CD14-positive monocyte (primary cell): Measurements from ENCODE around the gene ANO4. TPM values are rescaled to one million over a fixed set of nuclear protein-coding genes. Genes with fewer than 3 reads are reported as not detected.

ENCODE experiments used
- DNase-seq, 3 donors: peaks; one replicate each; pipeline ENCODE4 v3.0.0-alpha.2; 2011 to 2022
- H2AFZ ChIP-seq: 2 replicates; pipeline ENCODE4 v1.6.0; 2012; ENCODE audit warnings: mild to moderate bottlenecking, low read depth, low read length, inconsistent platforms; ENCODE audit not compliant: insufficient read depth, poor library complexity, severe bottlenecking
- H3K27ac ChIP-seq, 2 donors: 1 replicate in 1 of 2; 2 replicates in 1 of 2; pipeline ENCODE4 v1.5.1; 2012 to 2013; ENCODE audit warnings: low read length in 2 of 2, control low read depth in 1 of 2, inconsistent platforms in 1 of 2, low read depth in 1 of 2, mild to moderate bottlenecking in 1 of 2
- H3K27me3 ChIP-seq, 2 donors: one replicate each; pipeline versions ENCODE4 v1.6.0 to v1.6.1; 2011 to 2013; ENCODE audit warnings: low read length in 2 of 2; ENCODE audit not compliant: control insufficient read depth in 2 of 2, insufficient read depth in 2 of 2
- H3K36me3 ChIP-seq, 2 donors: replicated peaks in 1 of 2; 1 replicate in 1 of 2; 2 replicates in 1 of 2; pipeline versions ENCODE4 v1.5.1 to v1.6.1; 2012 to 2013; ENCODE audit warnings: low read length in 2 of 2, control low read depth in 1 of 2, inconsistent platforms in 1 of 2, mild to moderate bottlenecking in 1 of 2; ENCODE audit not compliant: insufficient read depth in 2 of 2, control insufficient read depth in 1 of 2
- H3K4me1 ChIP-seq, 2 donors: 1 replicate in 1 of 2; 2 replicates in 1 of 2; pipeline versions ENCODE4 v1.5.1 to v1.6.1; 2012 to 2013; ENCODE audit warnings: low read length in 2 of 2, control low read depth in 1 of 2, inconsistent platforms in 1 of 2, mild to moderate bottlenecking in 1 of 2, moderate library complexity in 1 of 2; ENCODE audit not compliant: insufficient read depth in 2 of 2, control insufficient read depth in 1 of 2
- H3K4me2 ChIP-seq: replicated peaks from 2 replicates; pipeline ENCODE3; 2012; ENCODE audit warnings: low read length, moderate library complexity, mild to moderate bottlenecking; ENCODE audit not compliant: poor library complexity, severe bottlenecking; ENCODE audit errors: extremely low read depth
- H3K4me3 ChIP-seq, 3 experiments: fragments of 200-600 bp in 1 of 3; sonication (generic) in 1 of 3; replicated peaks in 1 of 3; 1 replicate in 2 of 3; 2 replicates in 1 of 3; pipeline ENCODE4 v1.5.1; 2011 to 2013; ENCODE audit warnings: low read length in 3 of 3, mild to moderate bottlenecking in 3 of 3, control low read depth in 2 of 3, low read depth in 2 of 3, inconsistent platforms in 1 of 3, moderate library complexity in 1 of 3
- H3K79me2 ChIP-seq: 2 replicates; pipeline ENCODE4 v1.6.0; 2012; ENCODE audit warnings: mild to moderate bottlenecking, control low read depth, inconsistent platforms, low read length, moderate library complexity; ENCODE audit not compliant: insufficient read depth
- H3K9ac ChIP-seq: 2 replicates; pipeline ENCODE4 v1.6.0; 2017; ENCODE audit warnings: low read length, mild to moderate bottlenecking; ENCODE audit not compliant: insufficient read depth, poor library complexity, severe bottlenecking
- H3K9me3 ChIP-seq, 2 donors: replicated peaks in 1 of 2; 1 replicate in 1 of 2; 2 replicates in 1 of 2; pipeline versions ENCODE4 v1.5.1 to v1.6.1; 2012 to 2013; ENCODE audit warnings: low read length in 2 of 2, control low read depth in 1 of 2; ENCODE audit not compliant: control insufficient read depth in 1 of 2, insufficient read depth in 1 of 2
- H4K20me1 ChIP-seq: 2 replicates; pipeline ENCODE4 v1.6.0; 2012; ENCODE audit warnings: mild to moderate bottlenecking, low read length, control low read depth, moderate library complexity; ENCODE audit not compliant: insufficient read depth
- H3K27ac Mint-ChIP-seq, 7 donors: one replicate each; pipeline ENCODE4 v1.8.0; 2020; ENCODE audit warnings: mild to moderate bottlenecking in 7 of 7, mixed read lengths in 7 of 7, moderate library complexity in 6 of 7, inconsistent platforms in 2 of 7
- H3K27me3 Mint-ChIP-seq, 3 donors: one replicate each; pipeline ENCODE4 v1.8.0; 2021 to 2022; ENCODE audit warnings: low read depth in 3 of 3, mild to moderate bottlenecking in 3 of 3, mixed read lengths in 3 of 3, moderate library complexity in 3 of 3, inconsistent platforms in 1 of 3
- H3K36me3 Mint-ChIP-seq, 2 donors: one replicate each; pipeline ENCODE4 v1.8.0; 2020; ENCODE audit warnings: mixed read lengths in 2 of 2, inconsistent platforms in 1 of 2, mild to moderate bottlenecking in 1 of 2
- H3K4me1 Mint-ChIP-seq: one replicate; pipeline ENCODE4 v1.8.0; 2020; ENCODE audit warnings: mild to moderate bottlenecking, mixed read lengths
- H3K4me3 Mint-ChIP-seq, 2 donors: one replicate each; pipeline ENCODE4 v1.8.0; 2020; ENCODE audit warnings: mild to moderate bottlenecking in 2 of 2, mixed read lengths in 2 of 2, moderate library complexity in 1 of 2
- H3K9me3 Mint-ChIP-seq, 7 donors: one replicate each; pipeline ENCODE4 v1.8.0; 2020 to 2022; ENCODE audit warnings: mixed read lengths in 7 of 7, mild to moderate bottlenecking in 6 of 7, moderate library complexity in 6 of 7, inconsistent platforms in 2 of 7
- CTCF ChIP-seq: fragments of 200-600 bp; IDR thresholded peaks from one replicate; pipeline ENCODE4 v1.8.0; 2022; ENCODE audit warnings: antibody characterized with exemption, mild to moderate bottlenecking
- WGBS: methylation state at CpG from one replicate; pipeline ENCODE4 v1.1.5; 2013; ENCODE audit warnings: missing lambda C conversion rate; ENCODE audit not compliant: insufficient coverage; 5-methylcytosine and 5-hydroxymethylcytosine counted together
- intact Hi-C, 2 donors: fragments of 100-400 bp; cut with micrococcal nuclease; formaldehyde crosslinking; loops; one replicate each; pipeline versions ENCODE4 v1.15.0 to v1.15.1; 2023
- polyA plus RNA-seq, 3 donors: library from polyadenylated mRNA; depleted of rRNA in 1 of 3; unstranded in 2 of 3; stranded (reverse) in 1 of 3; fragments of 300-500 nt in 2 of 3; fragments of >200 nt in 1 of 3; fragmentation: Illumina TruSeq in 2 of 3; gene quantifications; 1 replicate in 2 of 3; 2 replicates in 1 of 3; pipeline ENCODE4 v1.2.3, GENCODE V29; 2012 to 2021

Gene ANO4
- polyA plus RNA-seq, 3 donors: not detected

- WGBS: no CpG with 5 or more reads among the region's 1 CpG
- Histone ChIP-seq H3K27me3 (no peaks in the 10 kb centered on the region), H3K4me1 (no peaks in the 10 kb centered on the region), H3K4me2 (no peak overlapping the region), H3K36me3 (no peaks in the 10 kb centered on the region), H3K9me3 (peaks cover 0 to 11% of the 10 kb centered on the region in 2 donors), H3K9ac (no peak overlapping the region), H4K20me1 (no peaks in the 10 kb centered on the region), H3K4me3 (no peak overlapping the region), H3K27ac (no peak overlapping the region), H2AFZ (no peak overlapping the region), H3K79me2 (no peaks in the 10 kb centered on the region)
- intact Hi-C loops: no loop called here
- TF ChIP-seq CTCF: no peak
- Mint-ChIP-seq H3K36me3 (no peaks in the 10 kb centered on the region), H3K4me1 (no peaks in the 10 kb centered on the region), H3K4me3 (no peak overlapping the region), H3K9me3 (peaks cover under 1 to 9% (median 5%) of the 10 kb centered on the region in 7 donors), H3K27ac (no peak overlapping the region), H3K27me3 (peaks cover 0 to 5% (median under 1%) of the 10 kb centered on the region in 3 donors)
- DNase-seq: no peak
These were observed 76.7 kb downstream of the ANO4 start for GRCh38 chr12:100871195-100871734.

GRCh38 chr12:100875156-100875555 lies 80.6 kb downstream of the ANO4 start:
- no peak for DNase-seq
- no peaks in the 10 kb centered on the region for H3K4me1 ChIP-seq
- TF ChIP-seq CTCF: no peak
- Mint-ChIP-seq H3K4me3 (no peak overlapping the region), H3K27me3 (peaks cover 0 to 3% (median 2%) of the 10 kb centered on the region in 3 donors), H3K36me3 (no peaks in the 10 kb centered on the region), H3K9me3 (peaks cover 2 to 9% (median 6%) of the 10 kb centered on the region in 7 donors), H3K27ac (peak overlapping the region in 1 of 7 donors; percentile 21), H3K4me1 (no peaks in the 10 kb centered on the region)
- H3K4me3 ChIP-seq: no peak overlapping the region
- no peaks in the 10 kb centered on the region for H4K20me1 ChIP-seq
- no peak overlapping the region for H3K27ac ChIP-seq
- no peak overlapping the region for H2AFZ ChIP-seq
- H3K79me2 ChIP-seq: no peaks in the 10 kb centered on the region
- H3K9ac ChIP-seq: no peak overlapping the region
- no peaks in the 10 kb centered on the region for H3K27me3 ChIP-seq
- 91% methylated on average over 4 of the region's 7 CpGs for WGBS
- intact Hi-C loops: no loop called here
- H3K9me3 ChIP-seq: peaks cover 0 to 11% of the 10 kb centered on the region in 2 donors
- no peak overlapping the region for H3K4me2 ChIP-seq
- H3K36me3 ChIP-seq: no peaks in the 10 kb centered on the region
